HG03039 (cell line): ENCODE measurements around the gene PEAR1.

Experiments used
- ATAC-seq: cut with Tn5 transposase; IDR thresholded peaks from one replicate; pipeline ENCODE4 v1.9.1; 2021; ENCODE audit warnings: mild to moderate bottlenecking, moderate library complexity; ENCODE audit not compliant: unreplicated experiment

The PEAR1 gene, protein sequence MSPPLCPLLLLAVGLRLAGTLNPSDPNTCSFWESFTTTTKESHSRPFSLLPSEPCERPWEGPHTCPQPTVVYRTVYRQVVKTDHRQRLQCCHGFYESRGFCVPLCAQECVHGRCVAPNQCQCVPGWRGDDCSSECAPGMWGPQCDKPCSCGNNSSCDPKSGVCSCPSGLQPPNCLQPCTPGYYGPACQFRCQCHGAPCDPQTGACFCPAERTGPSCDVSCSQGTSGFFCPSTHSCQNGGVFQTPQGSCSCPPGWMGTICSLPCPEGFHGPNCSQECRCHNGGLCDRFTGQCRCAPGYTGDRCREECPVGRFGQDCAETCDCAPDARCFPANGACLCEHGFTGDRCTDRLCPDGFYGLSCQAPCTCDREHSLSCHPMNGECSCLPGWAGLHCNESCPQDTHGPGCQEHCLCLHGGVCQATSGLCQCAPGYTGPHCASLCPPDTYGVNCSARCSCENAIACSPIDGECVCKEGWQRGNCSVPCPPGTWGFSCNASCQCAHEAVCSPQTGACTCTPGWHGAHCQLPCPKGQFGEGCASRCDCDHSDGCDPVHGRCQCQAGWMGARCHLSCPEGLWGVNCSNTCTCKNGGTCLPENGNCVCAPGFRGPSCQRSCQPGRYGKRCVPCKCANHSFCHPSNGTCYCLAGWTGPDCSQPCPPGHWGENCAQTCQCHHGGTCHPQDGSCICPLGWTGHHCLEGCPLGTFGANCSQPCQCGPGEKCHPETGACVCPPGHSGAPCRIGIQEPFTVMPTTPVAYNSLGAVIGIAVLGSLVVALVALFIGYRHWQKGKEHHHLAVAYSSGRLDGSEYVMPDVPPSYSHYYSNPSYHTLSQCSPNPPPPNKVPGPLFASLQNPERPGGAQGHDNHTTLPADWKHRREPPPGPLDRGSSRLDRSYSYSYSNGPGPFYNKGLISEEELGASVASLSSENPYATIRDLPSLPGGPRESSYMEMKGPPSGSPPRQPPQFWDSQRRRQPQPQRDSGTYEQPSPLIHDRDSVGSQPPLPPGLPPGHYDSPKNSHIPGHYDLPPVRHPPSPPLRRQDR

DNA sequence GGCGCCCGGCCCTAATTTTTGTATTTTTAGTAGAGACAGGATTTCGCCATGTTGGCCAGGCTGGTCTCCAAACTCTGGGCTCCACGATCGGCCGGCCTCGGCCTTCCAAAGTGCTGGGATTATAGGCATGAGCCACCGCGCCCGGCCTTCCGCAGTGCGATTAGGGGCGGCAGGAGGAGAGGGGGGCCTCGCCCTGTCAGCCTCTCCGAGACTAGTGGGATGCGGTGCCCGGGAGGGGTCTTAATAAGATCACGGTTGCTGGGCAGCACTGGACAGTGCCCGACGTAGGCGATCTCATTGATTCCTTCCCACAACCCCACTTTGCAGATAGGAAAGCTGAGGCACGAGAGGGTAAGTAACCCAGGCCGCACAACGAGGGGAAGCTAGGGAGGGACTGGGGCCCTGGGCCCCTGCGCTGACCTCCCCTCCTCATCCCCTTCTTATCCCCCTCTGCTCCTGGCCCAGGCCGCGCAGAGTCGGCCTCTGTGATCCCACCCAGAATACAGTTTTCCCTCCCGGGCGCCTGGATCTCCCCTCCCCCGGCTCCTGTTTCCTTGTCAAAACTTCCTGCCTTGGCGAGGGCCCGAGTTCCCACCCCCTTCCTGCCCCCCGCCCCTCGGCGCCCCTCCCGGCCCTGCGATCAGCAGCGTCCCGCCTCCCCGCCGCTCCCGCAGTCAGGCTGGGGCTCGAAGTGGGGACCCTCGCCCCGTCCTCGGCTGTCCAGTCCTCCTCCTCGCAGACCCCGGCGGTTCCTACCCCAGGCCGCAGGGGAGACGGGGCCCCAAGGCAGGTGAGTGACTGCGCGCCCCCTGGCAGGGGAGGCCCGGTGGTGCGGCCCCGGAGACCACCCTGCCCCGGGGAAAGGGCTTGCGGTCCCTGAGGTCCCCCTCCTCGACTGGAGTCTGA, at the start of gene PEAR1:
TSS of gene PEAR1 (plus strand) at position 671 of the 906 bp plus-strand sequence. CDS start 10,209 bp downstream, outside the sequence.
- ATAC-seq = no peak

DNA sequence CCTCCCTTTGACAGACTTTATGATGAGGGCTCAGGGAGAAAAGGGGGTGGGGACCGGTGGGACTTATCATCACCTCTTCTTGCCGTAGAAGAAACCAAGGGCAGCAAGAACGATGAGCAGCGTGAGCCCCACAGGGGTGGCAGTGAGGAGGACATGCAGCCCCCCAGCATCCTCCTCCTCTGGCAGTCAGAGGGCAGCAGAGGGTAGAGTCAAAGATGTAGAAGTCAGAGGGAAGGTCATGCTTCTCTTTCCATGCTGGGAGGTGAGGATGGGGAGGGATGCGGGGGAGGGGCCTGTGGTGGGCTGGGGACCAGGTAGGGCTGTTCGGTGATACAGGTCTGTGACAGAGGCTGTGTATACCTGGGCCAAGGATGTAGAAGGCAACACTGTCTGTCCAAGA, 49.4 kb upstream of the PEAR1 start:
- no peak for ATAC-seq

DNA sequence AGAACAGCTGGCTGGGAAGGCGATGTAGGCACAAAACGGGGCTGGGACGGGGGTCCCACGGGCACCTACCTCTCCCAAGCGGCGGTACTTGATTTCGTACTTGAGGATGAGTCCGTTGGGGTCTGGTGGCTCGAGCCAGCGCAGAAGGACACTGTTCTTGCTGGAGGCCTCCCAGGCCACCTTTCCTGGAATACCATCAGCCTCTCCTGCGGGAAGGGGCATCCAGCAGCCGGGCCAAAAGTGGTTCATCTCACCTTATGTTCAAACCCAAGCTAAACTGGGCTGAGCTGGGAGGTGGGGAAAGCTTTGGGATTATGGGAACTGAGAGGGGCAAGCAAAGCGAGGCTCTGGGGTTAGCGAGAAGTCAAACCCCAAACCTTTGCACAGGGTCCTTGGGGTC, 48.9 kb upstream of the PEAR1 start:
- no peak for ATAC-seq

DNA sequence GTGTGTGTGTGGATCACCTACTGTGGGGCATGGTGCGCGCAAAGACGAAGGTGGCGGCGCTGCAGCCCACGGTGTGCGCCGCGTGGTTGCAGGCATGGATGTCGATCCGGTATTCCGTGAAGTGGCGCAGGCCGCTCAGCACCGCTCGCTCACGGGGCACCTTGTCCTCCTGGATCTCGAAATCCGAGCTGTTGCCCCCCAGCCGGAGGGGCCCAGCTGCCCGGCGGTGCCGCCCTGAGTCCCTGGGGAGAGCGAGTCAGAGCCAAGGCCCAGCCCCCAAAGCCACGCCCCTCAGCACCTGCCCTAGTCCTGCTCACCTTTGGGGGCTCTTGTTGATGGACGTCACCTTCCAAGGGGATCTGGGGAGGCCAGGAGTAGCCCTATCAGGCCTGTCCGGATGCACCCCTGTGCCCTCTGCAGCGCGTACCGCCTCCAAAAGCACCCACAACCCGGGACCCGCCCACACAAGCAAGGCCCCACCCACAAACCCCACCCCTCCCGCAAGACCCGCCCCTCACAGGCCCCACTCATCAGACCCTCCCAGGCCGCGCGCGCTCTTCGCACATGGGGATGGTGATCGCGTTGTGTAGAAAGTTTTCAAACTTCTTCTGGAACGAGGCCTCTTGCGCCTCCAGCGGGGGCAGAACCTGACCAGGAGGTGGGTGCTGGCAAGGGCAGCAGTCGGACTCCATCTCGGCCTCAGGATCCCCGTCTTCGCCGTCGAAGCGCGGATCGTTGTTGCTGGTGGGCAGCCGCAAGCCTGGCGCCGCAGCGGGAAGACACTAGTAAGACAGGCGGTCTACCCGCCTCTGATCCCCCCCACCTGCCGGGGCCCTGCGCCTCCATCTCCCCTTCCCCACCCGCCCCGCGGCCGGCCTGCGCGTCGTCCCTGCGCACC, 48.2 kb upstream of the PEAR1 start:
- no peak for ATAC-seq

DNA sequence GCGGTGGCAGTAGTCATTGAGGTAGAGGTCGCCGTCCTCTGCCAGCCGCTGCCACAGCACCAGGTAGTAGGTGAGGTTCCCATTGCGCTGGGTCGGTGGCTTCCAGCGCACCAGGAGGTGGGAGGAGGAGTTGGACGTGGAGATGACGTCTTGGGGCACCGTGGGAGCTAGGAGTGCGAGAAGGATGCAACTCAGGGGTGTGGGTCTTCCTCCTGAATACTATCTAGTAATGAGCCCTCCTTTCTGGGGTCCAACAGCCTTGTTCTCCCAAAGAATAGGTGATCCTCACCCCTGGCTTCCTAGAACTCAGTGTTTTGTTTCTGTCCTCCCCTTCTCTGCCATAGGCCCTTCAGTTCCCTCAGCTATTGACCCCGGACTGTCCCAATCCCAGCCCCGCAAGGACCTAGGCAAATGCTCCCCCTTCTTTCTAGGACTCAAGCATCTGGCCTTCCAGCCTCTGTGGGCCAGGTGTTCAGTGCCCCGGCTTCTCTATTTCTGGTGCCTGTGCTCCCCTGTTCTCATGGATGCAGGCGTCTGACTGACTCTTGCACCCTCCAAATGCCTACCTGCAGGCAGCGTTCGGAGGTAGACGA, 47.5 kb upstream of the PEAR1 start:
- ATAC-seq = no peak

DNA sequence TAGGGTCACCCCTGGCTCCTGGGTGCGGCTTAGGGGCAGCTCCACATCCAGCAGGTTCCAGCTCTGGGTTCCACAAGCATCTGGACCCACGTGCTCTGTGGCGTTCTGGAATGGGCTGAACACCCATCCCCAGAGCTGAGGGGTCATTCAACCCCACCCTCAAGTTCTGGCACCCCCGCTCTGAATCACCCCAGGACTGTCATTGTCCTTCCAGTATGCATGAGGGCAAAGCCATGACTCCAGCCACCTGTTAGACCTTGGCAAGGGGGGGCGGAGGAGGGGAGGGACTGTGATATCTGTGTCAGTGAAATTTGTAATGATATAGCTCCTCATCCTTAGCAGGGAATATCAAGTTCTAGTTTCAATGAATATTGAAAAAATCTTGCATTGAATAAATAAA, 46.9 kb upstream of the PEAR1 start:
- ATAC-seq = no peak

DNA sequence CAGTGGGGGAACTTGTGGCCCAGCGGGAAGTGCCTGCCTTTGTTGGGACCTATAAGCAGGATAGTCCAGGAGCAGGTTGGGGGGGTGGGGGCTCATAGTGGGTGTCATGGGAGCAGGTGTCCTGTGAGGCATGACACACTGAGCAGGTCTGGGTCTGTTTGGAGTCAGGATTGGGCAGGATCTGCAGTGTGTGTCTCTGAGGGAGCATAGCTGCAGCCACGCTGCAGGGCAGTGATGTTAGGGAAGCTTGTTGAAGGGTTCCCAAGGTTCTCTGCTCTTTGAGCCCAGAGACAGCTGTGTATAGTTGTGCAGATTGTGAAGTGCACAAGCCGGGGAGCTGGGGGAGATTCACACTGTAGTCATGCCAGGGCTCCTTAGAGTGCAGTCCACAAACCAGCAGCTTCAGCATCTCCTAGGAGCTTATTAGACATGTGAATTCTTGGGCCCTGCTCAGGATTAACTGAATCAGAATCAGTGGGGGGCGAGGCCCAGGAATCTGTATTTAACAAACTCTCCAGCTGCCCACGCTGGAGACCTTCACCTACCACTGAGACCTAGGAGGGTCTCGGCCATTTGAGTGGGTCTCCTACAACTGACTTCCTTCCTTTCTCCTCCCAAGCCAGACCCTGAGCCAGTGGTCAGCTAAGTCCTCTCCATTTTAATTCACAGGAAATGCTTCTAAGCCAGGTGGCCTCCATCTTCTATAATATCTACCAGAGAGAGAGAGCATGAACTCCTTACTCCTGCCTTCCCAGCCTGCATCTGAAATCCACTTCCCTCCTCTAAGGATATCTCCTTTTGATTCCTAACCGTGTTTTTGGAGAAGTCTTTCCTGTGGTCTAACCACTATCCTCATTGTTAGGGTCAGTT, 45.7 kb upstream of the PEAR1 start:
- no peak for ATAC-seq

DNA sequence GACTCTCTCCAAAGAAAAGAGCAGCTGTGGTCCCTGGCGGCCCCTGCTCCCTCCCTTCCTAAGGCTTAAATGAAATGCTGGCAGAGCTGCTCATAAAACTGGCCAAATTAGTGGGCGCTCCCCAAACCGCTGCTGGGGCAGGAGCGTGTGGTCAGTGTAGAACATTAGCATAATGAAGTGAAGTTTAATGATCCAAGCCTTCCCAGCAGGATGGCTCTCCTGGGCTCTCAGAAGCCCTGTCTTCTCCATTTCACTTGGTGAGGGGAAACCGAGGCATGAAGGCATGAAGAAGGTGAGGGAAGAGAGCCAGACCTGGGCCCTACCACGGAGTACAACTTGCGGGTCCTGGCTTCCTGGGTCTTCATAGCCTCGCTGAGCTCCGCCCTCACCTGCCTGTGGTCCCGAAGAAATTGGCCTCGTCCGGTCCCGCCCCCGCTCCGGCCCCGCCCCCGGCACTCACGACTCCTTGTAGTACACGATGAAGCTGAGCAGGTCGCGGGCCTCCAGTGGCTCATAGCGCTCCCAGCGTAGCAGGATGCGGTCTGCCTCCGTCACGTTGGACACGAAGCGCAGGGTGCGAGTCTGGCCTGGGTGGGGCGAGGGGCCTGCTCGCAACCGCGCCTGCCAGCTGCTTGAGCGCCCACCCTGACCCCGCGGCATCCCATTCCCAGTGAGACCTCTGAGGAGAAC, 44.9 kb upstream of the PEAR1 start:
- no peak for ATAC-seq

DNA sequence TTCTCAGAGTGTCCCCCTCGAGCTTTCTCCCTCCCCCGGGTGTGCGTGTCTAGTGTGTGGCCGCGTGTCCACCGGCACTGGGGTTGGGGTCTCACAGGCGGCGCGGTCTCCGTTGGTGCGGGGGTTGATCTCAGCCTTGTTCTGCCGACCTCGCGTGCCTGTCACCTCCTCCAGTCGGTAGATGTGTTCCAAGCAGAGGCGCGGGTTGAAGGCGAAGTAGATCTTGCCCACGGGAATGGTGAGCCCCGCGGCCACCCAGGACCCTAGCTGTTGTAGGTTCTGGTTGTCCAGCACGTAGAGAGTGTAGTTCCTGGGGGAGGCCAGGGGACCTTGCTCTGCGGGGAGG, 44.4 kb upstream of the PEAR1 start:
- no peak for ATAC-seq

DNA sequence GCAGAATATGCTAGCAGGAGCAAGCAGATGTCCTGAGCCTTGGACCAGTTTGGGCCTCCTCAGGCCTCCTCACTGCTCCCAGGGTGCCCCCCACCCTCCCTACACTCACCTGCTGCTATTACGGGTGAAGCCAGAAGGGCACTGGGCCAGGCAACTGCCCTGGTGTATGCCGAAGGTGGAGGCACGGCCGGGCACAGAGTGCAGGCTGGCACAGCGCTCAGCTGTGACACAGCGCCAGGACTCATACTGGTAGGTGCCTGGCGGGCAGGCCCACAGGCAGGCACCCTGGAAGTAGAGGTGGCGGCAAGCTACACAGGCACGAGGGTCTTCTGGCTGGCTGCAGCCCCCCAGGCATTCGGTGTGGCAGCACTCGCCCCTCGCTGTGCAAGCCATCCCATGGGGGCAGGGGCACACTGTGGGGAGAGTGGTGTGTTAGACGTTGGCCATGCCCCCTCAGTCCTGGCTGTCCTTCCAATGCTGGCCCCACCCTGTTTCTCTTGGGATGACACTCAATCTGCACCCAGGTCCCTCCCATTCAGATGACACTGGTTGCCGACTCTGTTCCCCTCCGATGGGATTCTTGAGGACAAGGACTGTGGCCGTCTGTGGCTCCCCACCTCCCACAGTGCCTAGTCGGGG, 41.6 kb upstream of the PEAR1 start:
- ATAC-seq = no peak

DNA sequence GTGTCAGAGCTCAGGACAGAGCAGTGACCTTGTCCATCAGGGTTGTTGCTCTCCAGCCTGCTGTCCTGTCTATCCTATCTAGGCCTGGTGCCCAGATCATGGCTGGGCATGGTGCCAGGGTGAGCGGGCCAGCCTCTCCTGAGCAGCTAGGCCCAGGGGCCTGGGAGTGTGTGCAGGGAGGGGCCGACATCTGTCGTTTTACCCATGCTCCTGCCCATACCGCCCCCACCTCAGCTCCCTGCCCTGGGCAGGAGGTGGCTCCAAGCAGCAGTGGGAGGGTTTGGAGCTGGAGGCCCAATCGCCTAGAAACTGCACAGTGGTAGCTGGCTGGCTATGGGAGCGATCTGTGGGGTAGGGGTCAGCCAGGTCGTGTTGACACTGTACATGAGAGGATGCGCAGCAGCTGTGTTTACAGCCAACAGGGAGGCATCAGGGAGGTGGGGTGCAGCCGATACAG, 41.1 kb upstream of the PEAR1 start:
- no peak for ATAC-seq

DNA sequence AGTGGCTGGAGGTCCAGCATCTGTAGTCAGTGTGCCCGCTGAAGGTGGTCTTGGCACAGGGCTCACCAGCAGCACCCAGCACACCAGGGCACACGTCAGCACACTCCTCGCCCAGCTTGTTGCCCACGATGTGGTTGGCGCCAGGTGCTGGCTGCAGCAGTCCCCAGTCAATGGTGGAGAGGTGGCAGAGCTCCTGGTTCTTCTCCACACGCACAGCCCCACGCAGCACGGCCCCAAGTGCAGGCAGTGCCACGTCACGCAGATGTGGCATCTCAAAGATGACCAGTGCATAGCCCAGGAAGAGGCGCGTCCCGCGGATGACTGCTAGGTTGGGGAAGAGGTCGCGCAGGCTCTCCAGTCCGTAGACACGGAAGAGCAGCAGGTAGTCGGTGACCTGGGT, 39.8 kb upstream of the PEAR1 start:
- ATAC-seq = no peak

DNA sequence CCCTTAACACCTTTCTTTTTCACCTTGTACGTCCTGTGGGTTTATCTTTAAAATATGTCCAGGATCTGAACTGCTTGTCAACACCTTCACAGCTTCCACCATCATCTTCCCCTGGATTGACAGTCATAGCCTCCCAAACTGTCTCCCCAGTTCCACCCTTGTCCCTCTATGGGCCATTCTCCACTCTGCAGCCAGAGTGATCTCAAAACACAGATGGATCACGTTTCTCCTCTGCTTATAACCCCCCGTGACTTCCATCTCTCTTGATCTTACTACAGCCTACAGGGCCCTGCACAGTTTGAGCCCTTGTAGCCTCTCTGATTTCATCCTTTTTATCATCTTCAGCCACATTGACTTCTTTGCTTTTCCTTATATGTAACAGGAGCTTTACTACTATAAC, 38.9 kb upstream of the PEAR1 start:
- no peak for ATAC-seq

DNA sequence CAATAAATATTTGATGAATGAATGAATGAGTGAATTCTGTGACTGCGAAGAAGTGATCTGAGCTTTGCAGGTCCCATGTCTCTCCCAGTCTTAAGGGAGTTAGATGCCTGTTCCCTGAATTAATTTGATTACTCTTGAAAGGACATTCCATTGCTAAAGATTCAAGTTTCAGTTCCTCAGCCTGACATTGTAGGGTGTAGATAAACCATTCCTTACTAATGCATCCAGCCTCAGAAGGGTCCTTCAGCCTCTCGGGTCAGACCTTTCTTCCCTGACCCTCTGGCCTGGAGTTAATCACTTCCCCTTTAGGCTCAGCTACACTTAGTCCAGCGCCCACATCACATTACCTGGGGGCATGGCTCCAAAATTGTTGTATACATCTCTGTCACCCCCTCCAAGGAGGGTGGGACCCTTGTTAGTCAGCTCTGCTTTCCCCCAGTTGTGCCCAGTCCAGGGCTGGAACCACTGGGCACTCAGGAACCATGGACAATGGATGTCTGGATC, 37.2 kb upstream of the PEAR1 start:
- no peak for ATAC-seq

DNA sequence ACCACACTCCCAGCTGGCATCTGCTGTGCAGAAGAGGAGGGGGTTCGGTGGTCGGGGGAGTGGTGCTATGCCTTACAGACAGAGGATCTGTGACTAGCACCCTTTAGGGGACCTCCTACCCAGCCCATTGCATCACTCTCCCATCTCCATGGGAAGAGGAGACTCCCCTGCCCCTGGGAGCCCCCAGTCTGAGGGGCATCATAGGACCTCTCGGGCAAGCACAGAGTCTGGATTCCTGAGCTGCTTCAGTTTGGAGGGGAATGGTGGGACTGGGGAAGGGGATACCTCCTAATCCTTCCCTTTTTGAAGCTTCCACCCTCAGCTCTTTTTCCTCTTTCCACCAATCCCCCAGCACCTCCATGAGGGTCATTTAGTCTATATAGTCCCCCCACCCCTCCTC, 36.0 kb upstream of the PEAR1 start:
- no peak for ATAC-seq

DNA sequence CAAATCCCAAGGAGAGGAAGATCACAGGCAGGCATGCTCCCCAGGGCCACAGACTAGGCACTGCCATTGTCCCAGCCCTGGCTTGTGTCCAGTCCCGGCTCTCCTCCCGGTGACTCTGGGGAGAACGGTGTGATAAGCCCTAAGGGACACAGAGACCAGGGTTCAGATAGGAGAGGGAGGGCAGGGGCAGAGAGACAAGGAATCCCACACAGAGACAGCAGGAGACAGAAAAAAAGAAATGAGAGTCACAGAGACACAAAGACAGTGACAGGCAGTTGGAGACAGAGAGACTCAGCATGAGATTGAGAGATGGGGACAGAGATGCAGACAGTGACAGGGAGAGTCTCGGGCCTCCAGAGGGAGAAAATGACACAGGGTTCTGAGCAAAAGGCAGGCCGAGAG, 35.0 kb upstream of the PEAR1 start:
- ATAC-seq = no peak

DNA sequence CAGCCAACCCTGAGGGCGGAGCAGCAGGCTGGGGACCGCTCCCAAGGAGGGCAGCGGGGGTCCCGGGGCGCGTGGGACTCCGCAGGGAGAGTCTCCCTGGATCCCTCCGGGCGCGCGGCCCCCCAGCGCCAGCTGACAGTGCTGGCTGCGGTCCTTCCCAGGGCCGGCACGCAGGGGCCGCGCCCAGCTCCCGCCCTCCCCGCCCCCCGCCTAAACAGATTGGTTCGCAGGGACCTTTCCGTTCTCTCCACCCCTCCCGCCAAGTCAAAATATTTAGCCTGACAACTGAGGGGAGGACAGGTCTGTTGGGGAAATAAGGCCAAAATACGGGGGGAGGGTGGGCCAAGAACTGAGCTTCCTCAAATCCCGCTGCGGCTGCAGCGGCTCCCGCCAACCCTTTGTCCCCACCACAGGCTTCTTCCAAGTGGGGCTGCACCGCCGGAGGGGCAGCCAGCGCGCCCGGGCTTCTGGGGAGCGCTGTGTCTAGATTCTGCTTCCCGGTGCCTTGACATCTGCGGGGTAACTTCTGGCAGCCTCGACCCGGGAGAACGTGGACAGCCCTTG, 34.5 kb upstream of the PEAR1 start, which contains the start of gene INSRR:
TSS of gene INSRR (minus strand) at position 159 of the 564 bp plus-strand sequence. CDS start 496 bp downstream, outside the sequence.
- ATAC-seq = no peak
